OCI-LY7 (cell line): ENCODE results near the gene GOLPH3. TPM values are rescaled to one million over a fixed set of nuclear protein-coding genes. Genes with fewer than 3 reads are reported as not detected.

Experiments
- BruUV-seq: library from RNA; stranded (reverse); fragments of 400-500 nt; replicated peaks from 2 replicates; lab custom pipeline; 2021; lab: Mats Ljungman, UMichigan
- CTCF ChIA-PET: fragments of 300-600 bp; sonication (Branson Sonifier 250); formaldehyde crosslinking; loops from one replicate; lab custom pipeline; 2022; ENCODE audit warnings: antibody characterized with exemption; ENCODE audit not compliant: unreplicated experiment; lab: Charles Lee
- POLR2A ChIA-PET: fragments of 300-600 bp; sonication (Branson Sonifier 250); formaldehyde crosslinking; loops from one replicate; lab custom pipeline; 2022; ENCODE audit warnings: antibody characterized with exemption; lab: Charles Lee
- DNase-seq: peaks from one replicate; pipeline ENCODE4 v3.0.0-alpha.2; 2015; ENCODE audit warnings: low spot score
- H2AFZ ChIP-seq: fragments of 200-600 bp; sonication (generic), shearing (Covaris generic); 2 replicates; pipeline ENCODE4 v1.6.1; 2014; ENCODE audit warnings: mild to moderate bottlenecking, antibody characterized with exemption, low read length, moderate library complexity
- H3K27ac ChIP-seq: fragments of 200-600 bp; sonication (generic); 2 replicates; pipeline ENCODE4 v1.5.1; 2014; ENCODE audit warnings: mixed run types, low read depth, mild to moderate bottlenecking, moderate library complexity, low read length, inconsistent platforms; ENCODE audit not compliant: poor library complexity, severe bottlenecking
- H3K36me3 ChIP-seq: fragments of 200-600 bp; sonication (generic); 2 replicates; pipeline ENCODE4 v1.6.1; 2014; ENCODE audit warnings: mild to moderate bottlenecking, antibody characterized with exemption, low read length, moderate library complexity, mixed read lengths; ENCODE audit not compliant: insufficient read depth
- H3K4me1 ChIP-seq: fragments of 200-600 bp; sonication (generic); 2 replicates; pipeline ENCODE4 v1.5.1; 2014; ENCODE audit warnings: mild to moderate bottlenecking, low read length; ENCODE audit not compliant: insufficient read depth, poor library complexity, severe bottlenecking
- H3K4me2 ChIP-seq: fragments of 200-600 bp; sonication (generic); 2 replicates; pipeline ENCODE4 v1.6.1; 2014; ENCODE audit warnings: mild to moderate bottlenecking, low read length
- H3K4me3 ChIP-seq: fragments of 200-600 bp; sonication (generic); 2 replicates; pipeline ENCODE4 v1.5.1; 2014; ENCODE audit warnings: mild to moderate bottlenecking, low read depth, low read length; ENCODE audit not compliant: poor library complexity, severe bottlenecking
- H3K79me2 ChIP-seq: fragments of 200-600 bp; sonication (generic); 2 replicates; pipeline ENCODE4 v1.6.1; 2016; ENCODE audit warnings: low read depth, mild to moderate bottlenecking, low read length, moderate library complexity, mixed read lengths; ENCODE audit not compliant: insufficient read depth
- H3K9me2 ChIP-seq: fragments of 200-600 bp; sonication (generic); 2 replicates; pipeline ENCODE4 v1.6.1; 2016; ENCODE audit warnings: mild to moderate bottlenecking, low read length, mixed read lengths; ENCODE audit not compliant: insufficient read depth
- H3K9me3 ChIP-seq: fragments of 200-600 bp; sonication (generic); 2 replicates; pipeline ENCODE4 v1.6.1; 2014; ENCODE audit warnings: mild to moderate bottlenecking, mixed run types, low read length, mixed read lengths
- H4K20me1 ChIP-seq: fragments of 200-600 bp; sonication (generic); 2 replicates; pipeline ENCODE4 v1.6.1; 2014; ENCODE audit warnings: mild to moderate bottlenecking, antibody characterized with exemption, low read length, moderate library complexity, mixed read lengths; ENCODE audit not compliant: insufficient read depth
- CTCF ChIP-seq: fragments of 200-600 bp; sonication (generic); conservative IDR thresholded peaks from 2 replicates; pipeline ENCODE4 v1.5.1; 2014; ENCODE audit warnings: mild to moderate bottlenecking, antibody characterized with exemption, low read length, moderate library complexity, mixed read lengths
- EZH2phosphoT487 ChIP-seq: fragments of 200-600 bp; sonication (generic); IDR thresholded peaks from 2 replicates; pipeline ENCODE4 v1.6.1; 2018; ENCODE audit warnings: low read depth, borderline replicate concordance, mild to moderate bottlenecking, mixed run types, antibody characterized with exemption, low read length, moderate library complexity, mixed read lengths
- intact Hi-C: fragments of 100-400 bp; cut with micrococcal nuclease; formaldehyde crosslinking; loops from one replicate; pipeline ENCODE4 v1.10.0; 2022; ENCODE audit not compliant: unreplicated experiment
- total RNA-seq, 2 experiments: library from RNA; depleted of rRNA in 1 of 2; stranded (reverse); fragments of >200 nt in 1 of 2; shearing (Covaris generic) in 1 of 2; gene quantifications; 2 replicates each; pipeline ENCODE4 v1.2.3, GENCODE V29; 2014 to 2022

The GOLPH3 gene
- total RNA-seq, 2 experiments from 2014 or later = 35.9 to 53.8 TPM

DNA sequence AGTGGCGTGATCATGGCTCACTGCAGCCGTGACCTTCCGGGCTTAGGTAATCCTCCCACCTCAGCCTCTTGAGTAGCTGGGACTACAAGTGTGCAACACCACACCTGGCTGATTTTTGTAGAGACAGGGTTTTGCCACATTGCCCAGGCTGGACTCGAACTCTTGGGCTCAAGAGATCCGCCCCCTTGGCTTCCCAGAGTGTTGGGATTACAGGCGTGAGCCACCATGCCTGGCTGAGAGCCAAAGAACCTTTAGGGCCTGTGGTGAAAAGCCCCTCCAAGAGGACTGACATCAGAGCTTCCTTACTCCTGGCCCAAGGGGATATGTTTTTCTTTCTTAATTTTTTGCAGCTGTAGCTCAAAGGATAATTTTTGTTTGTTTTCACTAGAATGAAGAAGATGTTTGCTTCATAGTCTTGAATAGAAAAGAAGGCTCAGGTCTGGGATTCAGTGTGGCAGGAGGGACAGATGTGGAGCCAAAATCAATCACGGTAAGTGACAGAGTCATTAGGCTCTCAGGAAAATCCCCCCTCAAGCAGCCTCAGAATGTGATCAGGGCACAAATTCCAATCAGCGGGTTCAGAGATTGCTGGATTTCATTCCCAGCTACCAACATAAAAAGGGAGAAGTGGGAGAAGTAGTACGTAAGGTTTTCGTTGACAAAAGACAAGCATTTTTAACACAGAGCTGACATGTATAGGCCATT, 77.1 kb downstream of the GOLPH3 start:
- H3K9me3 ChIP-seq = no peaks in the 10 kb centered on the region
- H3K4me1 ChIP-seq = no peaks in the 10 kb centered on the region
- H3K36me3 ChIP-seq = peaks cover 47% of the 10 kb centered on the region; the same call in 1 of the 2 replicates
- H3K4me3 ChIP-seq = no peak overlapping the region
- H3K27ac ChIP-seq = no peak overlapping the region
- ChIA-PET CTCF (no interaction called here), POLR2A (interaction anchor here (0.6 to 1.1 kb wide), 2 partner anchors 40 to 260 kb away, joined by 3 read pairs; no protein-coding TSS in a partner anchor)
- no peak overlapping the region for H2AFZ ChIP-seq
- BruUV-seq = no TSS peak
- no peak for DNase-seq
- H3K4me2 ChIP-seq = no peak overlapping the region
- H3K9me2 ChIP-seq = no peaks in the 10 kb centered on the region
- TF ChIP-seq EZH2phosphoT487 (no peak), CTCF (no peak)
- no peaks in the 10 kb centered on the region for H4K20me1 ChIP-seq
- intact Hi-C loops = loop anchor here (10.0 kb wide), 1 partner anchor 518 kb away; no protein-coding TSS in a partner anchor
- no peaks in the 10 kb centered on the region for H3K79me2 ChIP-seq

- H2AFZ ChIP-seq = no peak overlapping the region
- no peak overlapping the region for H3K27ac ChIP-seq
- POLR2A ChIA-PET = interaction anchor here (0.7 kb wide), 1 partner anchor 180 kb away, joined by 3 read pairs; no protein-coding TSS in a partner anchor
- no peaks in the 10 kb centered on the region for H3K9me2 ChIP-seq
- no peaks in the 10 kb centered on the region for H4K20me1 ChIP-seq
- H3K79me2 ChIP-seq = no peaks in the 10 kb centered on the region
- no peaks in the 10 kb centered on the region for H3K4me1 ChIP-seq
- peaks cover 33% of the 10 kb centered on the region; the same call in 1 of the 2 replicates for H3K36me3 ChIP-seq
- intact Hi-C loops = loop anchor here (10.0 kb wide), 1 partner anchor 520 kb away; no protein-coding TSS in a partner anchor
- H3K4me3 ChIP-seq = no peak overlapping the region
- no TSS peak for BruUV-seq
- no peaks in the 10 kb centered on the region for H3K9me3 ChIP-seq
- CTCF ChIA-PET = no interaction called here
- no peak overlapping the region for H3K4me2 ChIP-seq
- no peak for TF ChIP-seq CTCF
- no peak for TF ChIP-seq EZH2phosphoT487
- DNase-seq = no peak
These were observed 78.9 kb downstream of the GOLPH3 start for GRCh38 chr5:32095261-32095671.

DNA sequence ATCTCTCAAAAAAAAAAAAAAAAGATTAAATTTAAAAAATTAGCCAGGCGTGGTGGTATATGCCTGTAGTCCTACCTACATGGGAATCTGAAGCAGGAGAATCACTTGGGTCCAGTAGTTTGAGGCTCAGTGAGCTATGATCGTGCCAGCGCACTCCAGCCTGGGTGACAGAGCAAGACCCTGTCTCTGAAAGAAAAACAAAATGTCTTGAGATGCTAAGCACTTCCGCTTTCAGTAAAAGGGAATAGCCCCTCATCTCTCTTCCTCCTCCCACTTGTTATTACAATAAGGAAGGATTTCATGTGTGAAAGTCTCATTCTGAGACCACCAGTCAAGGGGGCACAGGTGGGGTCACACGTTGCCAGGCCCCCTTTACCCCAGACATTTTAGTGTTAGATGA, 79.4 kb downstream of the GOLPH3 start:
- Histone ChIP-seq H3K4me2 (no peak overlapping the region), H2AFZ (no peak overlapping the region), H3K27ac (no peak overlapping the region), H3K36me3 (peaks cover 30% of the 10 kb centered on the region; the same call in 1 of the 2 replicates), H3K4me1 (no peaks in the 10 kb centered on the region), H3K79me2 (no peaks in the 10 kb centered on the region), H3K4me3 (no peak overlapping the region), H3K9me2 (no peaks in the 10 kb centered on the region), H4K20me1 (no peaks in the 10 kb centered on the region), H3K9me3 (no peaks in the 10 kb centered on the region)
- ChIA-PET POLR2A (no interaction called here), CTCF (no interaction called here)
- intact Hi-C loops = loop anchor here (10.0 kb wide), 1 partner anchor 520 kb away; no protein-coding TSS in a partner anchor
- no peak for DNase-seq
- TF ChIP-seq CTCF (no peak), EZH2phosphoT487 (no peak)
- BruUV-seq = no TSS peak
